HS-27A (cell line): ENCODE measurements around the gene TRIM28.
A peak's percentile ranks its signal among the peaks of the same experiment; 100 is the strongest.
"Not testable (repeated sequence)": the region's sequence is repeated elsewhere in the genome, so short reads cannot be mapped to it uniquely, and the experiment has no call there.

Experiments used
- DNase-seq: peaks from one replicate; pipeline ENCODE4 v3.0.0-alpha.2; 2012; ENCODE audit warnings: low read depth, missing footprints

Gene TRIM28

DNA sequence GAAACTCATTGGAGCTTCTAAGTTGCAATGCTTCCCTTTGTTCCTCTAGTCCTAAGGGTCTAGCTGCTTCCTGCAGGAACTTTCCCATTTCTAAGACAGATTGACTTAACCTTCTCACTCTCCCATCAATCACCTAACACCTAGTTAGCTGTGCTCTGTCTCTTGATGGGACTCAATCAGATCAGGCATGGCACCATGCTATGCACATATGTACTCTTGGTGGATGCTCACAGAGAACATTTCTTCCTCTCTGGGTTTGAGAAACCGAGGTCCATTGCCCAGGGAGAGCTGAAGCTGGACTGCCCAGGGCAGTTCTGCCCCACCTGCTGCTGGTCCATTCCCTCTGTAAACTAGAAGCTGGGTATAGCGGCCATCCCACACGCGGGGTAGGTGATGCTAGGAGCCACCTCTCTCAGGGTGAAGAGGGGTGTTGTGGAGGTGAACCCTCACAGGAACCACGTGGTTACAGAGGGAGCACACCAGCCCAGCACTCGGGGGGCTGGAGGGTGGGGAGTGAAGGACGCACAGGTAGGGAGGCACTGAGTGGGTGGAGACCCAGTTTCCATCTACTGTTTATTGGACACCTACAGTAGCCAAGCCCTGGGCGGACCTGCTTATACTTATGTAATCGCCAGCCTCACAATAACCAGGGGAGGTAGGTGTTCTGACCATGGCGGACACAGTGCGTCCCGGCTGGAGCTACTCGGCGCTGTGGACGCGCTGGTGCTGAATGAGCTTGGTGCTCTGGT is 17.7 kb downstream of the TRIM28 start:
- DNase-seq: no peak

GRCh38 chr19:58562122-58563033 is 18.5 kb downstream of the TRIM28 start:
- DNase-seq: no peak

- DNase-seq: no peak
Observed at GRCh38 chr19:58563034-58563573, 19.2 kb downstream of the TRIM28 start.

DNA sequence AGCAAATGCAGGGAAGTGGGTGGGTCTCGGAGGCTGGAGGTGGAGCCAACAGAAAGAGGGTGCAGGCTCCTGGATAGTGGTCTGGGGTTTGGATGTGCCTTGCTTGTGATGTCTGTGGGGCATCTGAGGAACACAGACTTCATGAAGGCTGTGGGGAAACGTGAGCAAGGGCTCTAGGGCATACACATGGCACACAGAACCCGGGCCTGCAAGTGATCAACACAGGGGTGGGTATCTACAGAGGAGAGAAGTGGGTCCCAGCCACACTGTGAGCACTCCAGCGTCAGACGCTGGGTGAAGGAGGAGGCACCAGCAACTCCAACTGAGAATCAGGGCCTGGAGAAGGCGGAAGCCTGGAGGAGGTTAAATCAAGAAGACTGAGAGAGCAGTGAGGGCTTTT is 20.0 kb downstream of the TRIM28 start:
- DNase-seq: no peak

- no peak for DNase-seq
Observed at GRCh38 chr19:58566989-58567388, 23.1 kb downstream of the TRIM28 start.

- DNase-seq: no peak
Observed at GRCh38 chr19:58568453-58569130, 24.7 kb downstream of the TRIM28 start.

DNA sequence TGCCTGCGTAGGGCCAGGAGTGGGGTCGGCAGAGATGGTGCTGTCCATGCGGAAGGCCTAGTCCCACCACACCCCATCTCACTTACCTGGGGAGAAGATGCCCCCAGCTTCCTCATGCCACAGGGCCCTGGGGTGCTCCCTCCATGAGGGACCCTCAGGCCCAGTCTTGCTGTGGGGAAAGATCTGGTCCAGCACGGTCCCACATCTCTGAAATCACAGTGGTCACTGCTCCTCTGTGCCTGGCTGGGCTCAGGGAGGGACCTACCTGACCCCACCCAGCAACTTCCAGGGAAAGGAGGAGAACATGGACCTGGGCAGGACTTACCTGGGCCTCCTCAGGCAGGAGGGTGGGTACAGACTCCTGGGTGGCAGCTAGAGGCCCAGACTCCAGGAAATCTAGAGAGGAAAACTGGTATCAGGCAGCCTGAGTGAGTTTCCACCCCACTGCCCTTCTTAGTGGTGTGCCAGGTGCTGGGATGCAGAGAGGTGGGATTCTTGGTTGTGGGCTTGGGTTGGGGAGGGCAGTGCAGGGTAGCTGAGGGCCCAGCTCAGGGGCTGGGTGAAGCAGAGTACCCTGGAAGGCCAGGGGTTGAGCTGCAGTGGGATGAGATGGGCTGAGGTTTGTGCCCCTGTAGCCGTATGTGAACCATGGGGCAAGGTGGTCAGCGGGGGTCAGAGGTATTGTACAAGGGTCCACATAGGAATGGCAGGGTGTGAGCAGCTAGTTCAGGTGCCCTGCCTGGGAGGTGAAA is 25.5 kb downstream of the TRIM28 start:
- DNase-seq: no peak

DNA sequence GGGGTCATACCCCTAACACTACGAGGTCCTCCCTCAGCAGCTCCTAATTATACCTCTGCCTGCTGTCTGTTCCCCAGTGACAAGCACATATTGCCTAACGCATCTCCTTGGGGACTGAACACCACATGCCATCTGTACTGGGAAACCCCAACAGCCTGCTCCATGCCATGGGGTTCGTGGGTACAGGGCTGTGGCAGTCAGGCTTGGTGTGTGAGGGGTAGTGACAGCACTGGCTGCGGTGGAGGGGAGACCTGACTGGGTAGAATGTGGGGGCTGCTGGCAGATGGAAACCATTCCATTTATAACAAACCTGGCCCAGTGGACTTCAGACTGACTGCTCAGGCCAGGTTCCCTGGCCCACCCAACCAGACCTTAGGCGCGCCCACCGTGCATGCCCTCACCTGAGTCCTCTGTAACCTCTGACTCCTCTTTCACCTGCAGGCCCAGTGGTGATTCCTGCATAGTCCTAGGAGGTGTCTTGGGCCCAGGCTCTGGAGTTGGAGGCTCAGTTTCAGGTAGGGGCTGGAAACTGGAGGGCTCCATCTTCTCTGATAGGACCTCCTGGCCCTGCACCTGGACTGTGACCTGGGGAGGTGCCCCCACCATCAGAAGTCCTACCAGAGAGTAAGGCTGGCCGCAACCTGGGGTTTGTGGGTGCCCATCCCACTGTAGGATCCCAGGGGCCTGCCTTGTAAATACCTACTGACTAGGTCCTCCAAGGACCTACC is 26.2 kb downstream of the TRIM28 start:
- no peak for DNase-seq

- DNase-seq: no peak
Observed at GRCh38 chr19:58570770-58571574, 27.1 kb downstream of the TRIM28 start.

DNA sequence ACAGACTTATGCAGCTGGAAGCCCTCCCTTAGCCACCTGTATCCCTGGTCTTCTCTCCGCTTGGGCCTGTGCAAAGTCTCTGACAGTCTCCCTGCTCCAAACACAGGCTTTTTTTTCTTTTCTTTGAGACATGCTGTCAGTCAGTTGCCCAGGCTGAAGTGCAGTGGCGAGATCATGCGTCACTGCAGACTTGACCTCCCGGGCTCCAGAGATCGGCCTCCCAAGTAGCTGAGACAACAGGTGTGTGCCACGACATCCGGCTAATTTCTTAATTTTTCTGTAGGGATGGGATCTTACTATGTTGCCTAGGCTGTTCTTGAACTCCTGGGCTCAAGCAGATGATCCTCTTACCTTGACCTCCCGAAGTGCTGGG is 27.7 kb downstream of the TRIM28 start:
- DNase-seq: no peak

- no peak for DNase-seq
Observed at GRCh38 chr19:58572026-58572817, 28.4 kb downstream of the TRIM28 start.

DNA sequence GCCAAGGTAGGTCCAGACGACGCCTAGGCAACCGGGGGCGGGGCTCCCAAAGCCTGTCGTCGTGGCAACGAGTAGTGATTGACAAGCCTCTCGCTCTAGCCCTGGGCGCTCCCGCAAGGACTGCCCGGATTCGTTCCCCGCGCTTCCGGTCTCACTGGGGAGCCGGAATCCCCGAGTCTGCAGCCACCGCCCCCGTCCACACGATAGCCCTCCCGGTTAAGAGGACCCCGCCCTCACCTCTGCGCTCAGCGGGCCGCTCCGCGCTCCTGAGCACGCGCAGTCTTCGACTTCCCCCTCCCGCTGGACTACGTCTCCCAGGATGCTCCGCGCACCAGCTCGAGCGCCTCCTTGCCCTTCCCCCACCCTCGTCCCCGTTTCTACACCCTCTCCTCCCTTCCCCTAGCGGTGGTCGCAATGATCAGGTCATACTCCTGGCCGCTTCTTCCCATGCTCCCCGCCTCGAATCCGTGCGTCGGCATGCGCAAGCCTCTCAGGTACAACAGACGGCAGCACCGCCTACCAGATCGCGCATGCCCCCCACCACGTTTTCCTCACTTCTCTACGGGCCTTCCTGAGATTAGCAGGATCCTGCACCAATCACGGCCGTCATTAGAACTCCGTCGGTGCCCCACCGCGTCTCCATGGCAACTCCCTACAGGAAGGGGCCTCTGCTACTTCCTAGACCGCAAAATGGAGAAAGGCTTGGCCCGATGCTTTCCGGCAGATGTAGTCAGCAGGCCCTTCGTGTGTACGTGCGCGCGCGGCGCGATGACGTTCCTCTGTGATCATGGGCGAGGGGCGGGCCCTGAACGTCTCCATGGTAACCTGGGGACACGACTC is 29.2 kb downstream of the TRIM28 start, which contains the start of gene MZF1:
Gene MZF1, minus strand, starts transcription at position 518 of the 840 bp plus-strand sequence. CDS start 1,946 bp downstream, outside the sequence.
- DNase-seq: peak; percentile 100

GRCh38 chr19:58573658-58574164 is 29.8 kb downstream of the TRIM28 start:
- DNase-seq: no peak

- DNase-seq: peak; percentile 89
Observed at GRCh38 chr19:58575183-58576041, 31.5 kb downstream of the TRIM28 start.

GRCh38 chr19:58577581-58577980 is 33.7 kb downstream of the TRIM28 start:
- not testable (repeated sequence) for DNase-seq

DNA sequence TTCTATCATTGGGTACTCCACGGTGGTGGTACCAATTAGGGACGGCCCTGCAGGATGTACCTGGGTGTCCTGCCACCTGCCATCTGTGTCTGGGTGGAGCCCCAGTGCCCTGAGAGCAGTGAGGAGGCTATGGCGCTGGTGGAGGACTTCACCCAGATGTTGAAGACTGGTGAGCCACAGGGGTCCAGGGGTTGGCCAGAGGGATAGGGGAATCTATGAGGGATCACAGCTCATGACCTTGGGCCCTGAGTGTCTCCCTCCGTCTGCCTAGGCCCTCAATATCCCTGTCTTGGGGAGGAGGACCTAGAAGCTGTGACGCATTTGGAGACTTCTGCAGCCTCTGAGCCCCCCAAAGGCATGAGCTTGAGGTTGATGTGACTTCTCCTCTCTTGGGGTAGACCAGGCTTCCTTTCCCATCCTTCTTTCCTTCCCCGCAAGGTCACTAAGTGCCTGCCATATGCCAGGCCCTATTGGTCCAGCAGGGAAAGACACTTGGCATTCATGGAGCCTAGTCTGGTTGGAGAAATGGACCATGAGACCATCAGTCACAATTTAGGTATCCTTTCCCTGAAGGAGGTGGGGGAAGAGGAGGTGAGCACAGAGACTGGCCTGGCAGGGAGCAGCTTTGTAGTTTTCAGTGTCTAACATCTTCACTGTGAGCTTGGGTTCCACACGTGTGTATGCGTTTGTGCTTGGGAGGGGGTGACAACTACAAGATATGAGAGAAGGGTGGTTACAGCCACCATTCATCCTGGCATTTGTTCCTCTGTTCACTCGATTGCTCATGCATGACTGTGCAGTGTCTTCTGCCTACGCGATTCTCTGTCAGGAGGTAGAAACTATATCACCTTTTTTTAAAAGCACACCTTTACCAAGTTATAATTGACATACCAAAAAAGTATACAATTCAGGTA is 34.4 kb downstream of the TRIM28 start:
- no peak for DNase-seq
